Stomach (tissue), 4 donors: Measurements from ENCODE around the gene TTC28.

Source experiments
- CTCF ChIP-seq, 7 experiments: fragments of 450-650 bp in 4 of 7; fragments of 200-600 bp in 3 of 7; sonication (generic) in 3 of 7; IDR thresholded peaks; one replicate each; pipeline ENCODE4 v1.5.1; 2016 to 2019; ENCODE audit warnings: antibody characterized with exemption in 7 of 7, control low read depth in 2 of 7, mild to moderate bottlenecking in 1 of 7
- EP300 ChIP-seq: sonication (generic); formaldehyde crosslinking; IDR thresholded peaks from one replicate; pipeline ENCODE4 v1.6.1; 2017; ENCODE audit warnings: antibody characterized with exemption

- TF ChIP-seq CTCF (IDR thresholded peaks at IDR 0.05) (no peak), EP300 (no peak)
These were observed 255.1 kb downstream of the TTC28 start for GRCh38 chr22:28424427-28425080.
